HG03442 (cell line): ENCODE measurements around the gene OSBPL5.

Experiments
- ATAC-seq: cut with Tn5 transposase; IDR thresholded peaks from one replicate; pipeline ENCODE4 v1.9.1; 2021; ENCODE audit warnings: mild to moderate bottlenecking, moderate library complexity; ENCODE audit not compliant: unreplicated experiment

The OSBPL5 gene

DNA sequence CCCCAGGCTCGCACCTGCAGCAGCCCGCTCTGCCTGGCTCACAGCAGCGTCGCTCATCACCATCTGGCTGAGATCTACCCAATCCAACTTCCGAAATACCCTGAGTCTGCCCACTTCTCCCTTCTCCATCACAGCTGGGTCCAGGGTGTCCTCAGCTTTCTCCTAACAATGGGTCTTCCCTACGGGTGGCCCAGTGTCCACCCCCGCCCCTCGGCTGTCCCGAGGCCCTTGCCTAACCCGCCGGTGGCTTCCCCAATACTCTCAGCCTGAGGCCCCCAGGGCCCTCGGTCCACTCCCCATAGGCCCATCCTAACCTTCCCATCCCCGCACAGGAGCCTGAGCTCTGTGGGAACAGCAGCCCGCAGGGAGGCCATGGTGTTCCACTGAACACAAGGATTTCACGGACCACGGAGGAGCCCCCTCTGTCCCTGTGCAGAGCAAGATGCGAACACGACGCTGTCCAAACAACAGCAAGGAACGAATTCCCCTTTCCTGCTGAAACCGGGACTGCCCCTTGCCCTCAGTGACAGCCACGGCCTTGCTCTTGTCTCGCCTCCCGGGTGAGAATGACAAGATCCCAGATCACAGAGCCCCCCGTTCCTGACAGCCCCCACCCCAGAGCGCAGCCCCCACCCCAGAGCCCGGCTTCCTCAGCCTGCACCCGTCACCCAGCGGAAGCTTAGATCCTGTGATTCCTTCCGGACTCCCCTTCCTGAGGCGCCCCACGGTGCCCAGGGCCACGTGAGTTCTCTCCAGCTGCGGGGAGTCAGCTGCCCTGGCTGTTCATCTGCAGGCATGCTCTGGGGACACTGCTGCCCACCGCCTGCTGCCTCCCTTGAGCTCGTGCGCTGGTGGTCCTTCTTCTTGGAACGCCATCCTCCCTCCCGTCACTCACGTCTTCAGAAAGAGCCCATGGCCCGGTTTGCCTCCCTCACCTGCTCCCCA is 59.0 kb downstream of the OSBPL5 start:
- no peak for ATAC-seq

DNA sequence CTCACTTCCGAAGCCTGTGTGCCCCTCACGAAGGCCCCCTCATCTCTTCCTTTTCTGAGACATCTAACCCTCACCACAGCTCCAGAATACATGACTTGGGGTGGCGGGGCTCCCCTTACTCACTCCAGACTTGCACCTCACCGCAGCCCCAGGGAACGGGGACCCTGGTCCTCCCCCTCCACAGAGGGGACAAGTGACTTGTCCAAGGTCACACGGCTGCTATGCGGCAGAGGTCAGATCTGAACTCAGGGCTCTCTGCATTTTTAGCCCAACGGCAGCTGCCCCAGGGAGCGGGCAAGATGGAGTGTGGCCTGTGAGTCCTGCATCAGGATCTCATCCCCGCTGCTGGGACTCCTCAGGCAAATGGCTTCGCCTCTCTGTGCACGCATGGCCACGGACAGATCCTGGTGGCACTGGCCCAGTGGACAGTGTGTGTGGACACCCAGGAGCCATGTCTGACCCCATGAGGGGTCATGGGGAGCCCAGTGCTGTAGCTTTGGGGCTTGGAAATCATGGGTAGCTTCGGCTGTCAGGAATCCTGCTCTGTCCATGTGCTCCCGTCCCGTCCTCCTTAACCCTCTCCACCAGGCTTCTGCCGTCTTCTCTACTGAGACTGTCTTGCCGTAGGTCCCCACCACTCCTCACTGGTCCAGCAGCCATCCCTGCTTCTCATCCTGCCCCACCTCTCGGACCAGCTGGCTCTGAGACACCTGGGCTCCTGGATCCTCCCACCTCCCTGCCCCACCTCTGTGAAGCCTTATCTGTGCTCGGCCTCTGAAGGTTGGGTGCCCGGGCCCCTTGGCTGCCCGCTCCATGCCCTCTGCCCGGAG is 59.9 kb downstream of the OSBPL5 start:
- no peak for ATAC-seq

DNA sequence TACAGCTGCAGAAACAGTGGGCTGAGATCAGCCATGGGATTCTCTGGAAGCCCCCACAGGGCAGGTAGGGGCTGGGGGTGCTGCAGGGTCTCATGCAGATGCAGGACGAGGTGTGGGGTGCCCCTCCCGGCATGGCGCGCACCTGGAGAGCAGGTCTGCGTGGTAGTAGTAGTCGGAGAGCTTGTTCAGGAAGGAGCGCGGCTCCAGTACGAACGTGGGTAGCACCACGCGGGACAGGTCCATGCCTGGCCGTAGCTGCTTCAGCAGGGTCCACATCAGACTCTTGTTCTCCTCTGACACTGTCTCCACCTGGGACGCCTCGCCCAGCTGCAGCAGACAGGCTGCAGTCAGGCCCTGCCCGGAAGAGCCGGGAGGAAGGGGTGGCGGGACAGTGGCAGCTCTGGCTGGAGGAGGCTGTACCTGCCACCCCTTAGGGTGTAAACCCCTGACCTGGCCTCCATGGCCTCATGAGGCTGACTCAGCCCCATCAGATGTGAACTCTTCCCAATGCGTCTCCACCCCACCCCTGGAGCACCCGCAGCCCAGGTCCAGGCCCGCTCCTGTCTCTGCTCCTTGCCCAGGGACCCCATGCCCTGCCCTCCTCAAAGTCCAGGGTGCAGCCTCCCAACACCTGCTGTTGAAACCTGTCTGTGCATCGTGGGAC is 60.9 kb downstream of the OSBPL5 start:
- no peak for ATAC-seq

DNA sequence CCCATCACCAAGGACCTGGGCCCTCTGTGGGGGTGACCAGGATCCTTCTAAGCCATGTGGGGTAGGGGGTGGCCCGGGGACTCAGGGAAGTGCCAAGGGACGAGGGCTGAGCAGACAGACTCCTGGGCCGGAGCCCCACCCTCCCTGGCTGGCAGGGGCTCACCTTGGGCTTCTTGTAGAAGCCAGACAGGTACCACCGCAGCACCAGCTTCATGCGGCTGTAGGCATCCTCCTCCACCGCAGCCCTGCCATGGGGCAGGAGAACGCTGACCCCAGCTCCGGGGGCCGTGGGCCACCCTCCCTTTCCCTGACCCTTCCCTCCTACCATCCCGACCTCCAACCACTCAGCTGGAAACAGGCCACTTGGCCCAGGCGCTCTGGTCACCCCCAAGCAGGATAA is 62.0 kb downstream of the OSBPL5 start:
- no peak for ATAC-seq

DNA sequence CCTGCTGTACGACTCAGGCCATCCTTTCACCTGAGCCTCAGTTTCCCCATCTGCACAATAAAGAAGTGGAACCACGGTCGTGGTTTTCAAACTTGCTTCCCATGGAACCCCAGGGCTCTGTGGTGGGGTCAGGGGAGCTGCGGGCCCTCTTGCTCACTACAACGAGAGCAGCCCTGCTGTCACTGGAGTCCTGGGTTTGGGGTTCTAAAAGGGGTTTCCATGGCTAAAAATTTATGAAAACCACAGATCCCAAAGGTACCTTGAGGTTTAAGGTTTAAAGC is 62.5 kb downstream of the OSBPL5 start:
- no peak for ATAC-seq

DNA sequence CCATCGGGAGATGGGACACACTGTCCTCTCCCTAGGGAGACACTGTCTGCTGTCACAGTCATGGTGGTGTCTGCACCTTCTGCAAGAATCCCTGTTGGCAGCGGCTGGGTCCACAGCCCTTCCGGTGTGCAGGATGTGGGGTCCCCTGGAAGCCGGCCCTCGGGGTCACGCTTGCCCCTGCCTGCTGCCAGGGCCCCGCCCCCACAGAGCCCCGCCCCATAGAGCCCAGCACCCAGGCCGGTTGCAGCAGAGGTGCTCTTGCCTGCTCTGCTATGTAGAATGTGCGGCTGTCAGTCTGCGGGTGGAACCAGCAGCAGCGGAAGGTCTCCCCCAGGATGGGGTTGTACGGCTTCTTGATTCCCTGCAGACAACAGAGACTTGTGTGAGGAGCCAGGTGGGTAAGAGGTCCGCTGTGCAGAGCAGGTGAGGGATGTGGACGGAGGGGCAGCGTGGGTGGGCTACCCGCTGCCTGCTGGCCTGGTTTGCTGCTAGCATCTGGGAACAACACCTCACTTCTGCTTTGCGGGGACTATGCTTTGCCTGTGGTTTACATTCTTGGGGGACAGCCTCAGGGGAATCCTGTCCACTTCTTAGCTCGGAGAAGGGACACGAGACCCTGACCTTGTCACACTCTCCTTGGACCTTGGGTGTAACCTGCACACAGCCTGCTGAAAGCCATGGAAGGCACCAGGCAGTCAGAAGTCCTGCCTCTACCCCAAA is 63.0 kb downstream of the OSBPL5 start:
- no peak for ATAC-seq

- no peak for ATAC-seq
Measured at GRCh38 chr11:3099178-3099577, 65.9 kb downstream of the OSBPL5 start.

DNA sequence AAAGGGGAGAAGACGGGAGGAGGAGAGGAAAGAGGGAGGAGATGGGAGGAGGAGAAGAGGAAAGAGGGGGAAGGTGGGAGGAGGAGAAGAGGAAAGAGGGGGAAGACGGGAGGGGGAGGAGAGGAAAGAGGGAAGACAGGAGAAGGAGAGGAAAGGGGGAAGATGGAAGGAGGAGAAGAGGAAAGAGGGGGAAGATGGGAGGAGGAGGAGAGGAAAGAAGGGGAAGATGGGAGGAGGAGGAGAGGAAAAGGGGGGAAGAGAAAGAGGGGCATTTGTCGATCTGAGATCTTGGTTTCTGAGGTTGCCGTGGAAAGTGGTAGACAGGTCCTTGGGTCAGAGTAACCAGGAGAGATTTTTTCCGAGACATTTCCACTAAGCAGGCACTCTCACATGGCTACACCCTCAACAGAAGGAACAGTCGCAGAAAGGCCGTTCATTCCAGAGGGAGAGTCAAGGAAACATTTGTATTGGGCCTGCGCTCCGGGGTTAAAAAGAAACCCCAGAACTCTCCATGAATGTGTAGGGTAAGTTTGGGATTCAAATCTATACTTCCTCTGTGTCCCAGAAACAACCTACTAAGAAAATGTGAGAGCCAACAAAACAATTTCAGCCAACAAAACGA is 68.1 kb downstream of the OSBPL5 start:
- ATAC-seq = no peak

GRCh38 chr11:3095712-3096361 is 69.3 kb downstream of the OSBPL5 start:
- no peak for ATAC-seq

DNA sequence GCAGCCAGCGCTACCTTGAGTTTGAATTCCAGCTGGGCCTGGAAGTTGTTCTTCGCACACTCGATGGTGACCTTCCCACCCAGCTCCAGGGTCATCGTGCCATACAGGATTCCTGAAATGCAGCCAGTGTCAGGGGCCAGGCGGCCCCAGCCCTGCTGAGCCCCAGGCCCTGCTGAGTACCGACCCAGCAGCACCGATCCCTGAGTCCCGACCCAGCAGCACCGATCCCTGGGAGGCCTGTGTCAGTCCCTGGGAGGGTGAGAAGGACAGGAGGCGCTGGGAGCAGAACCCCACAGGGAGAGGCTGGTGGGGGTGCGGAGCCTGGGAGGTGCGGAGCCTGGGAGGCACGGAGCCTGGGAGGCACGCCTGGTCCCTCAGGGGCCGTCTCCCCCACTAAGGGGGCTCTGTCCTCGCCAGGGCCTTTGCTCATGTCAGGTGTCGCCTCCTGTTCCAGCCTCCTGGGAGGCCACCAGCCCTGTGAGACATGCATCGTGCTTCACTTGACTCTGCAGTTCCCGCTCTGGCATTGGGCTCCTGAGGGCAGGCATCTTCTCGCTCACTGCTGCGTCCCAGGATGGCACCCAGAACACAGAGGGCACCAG is 70.8 kb downstream of the OSBPL5 start:
- ATAC-seq = no peak

- ATAC-seq = no peak
Measured at GRCh38 chr11:3093281-3094191, 71.6 kb downstream of the OSBPL5 start.

DNA sequence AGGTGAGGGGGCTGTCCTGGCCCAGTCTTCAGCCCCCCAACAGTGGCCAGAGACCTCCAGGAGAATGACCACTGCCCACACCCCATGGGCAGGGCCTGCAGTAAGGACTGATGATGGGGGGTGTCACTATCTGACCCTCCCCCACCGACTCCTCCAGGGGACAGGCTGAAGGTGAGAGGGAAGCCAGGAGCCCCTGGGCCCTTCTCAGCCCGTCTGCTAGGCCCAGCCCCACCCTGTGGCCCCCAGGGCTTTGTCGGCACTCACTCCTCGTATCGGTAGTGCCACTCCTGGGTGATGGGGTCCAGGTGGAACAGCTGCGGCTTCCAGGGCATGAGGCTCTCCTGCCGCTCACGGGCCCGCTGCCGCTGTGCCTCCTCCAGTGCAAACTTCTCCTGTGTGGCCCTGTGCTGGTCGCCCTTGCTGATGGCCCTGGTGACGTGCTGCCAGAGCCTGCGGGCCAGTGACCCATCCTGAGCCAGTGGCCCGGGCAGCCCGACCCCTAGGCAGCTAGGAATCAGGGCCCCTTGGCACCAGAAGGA is 72.4 kb downstream of the OSBPL5 start:
- no peak for ATAC-seq

DNA sequence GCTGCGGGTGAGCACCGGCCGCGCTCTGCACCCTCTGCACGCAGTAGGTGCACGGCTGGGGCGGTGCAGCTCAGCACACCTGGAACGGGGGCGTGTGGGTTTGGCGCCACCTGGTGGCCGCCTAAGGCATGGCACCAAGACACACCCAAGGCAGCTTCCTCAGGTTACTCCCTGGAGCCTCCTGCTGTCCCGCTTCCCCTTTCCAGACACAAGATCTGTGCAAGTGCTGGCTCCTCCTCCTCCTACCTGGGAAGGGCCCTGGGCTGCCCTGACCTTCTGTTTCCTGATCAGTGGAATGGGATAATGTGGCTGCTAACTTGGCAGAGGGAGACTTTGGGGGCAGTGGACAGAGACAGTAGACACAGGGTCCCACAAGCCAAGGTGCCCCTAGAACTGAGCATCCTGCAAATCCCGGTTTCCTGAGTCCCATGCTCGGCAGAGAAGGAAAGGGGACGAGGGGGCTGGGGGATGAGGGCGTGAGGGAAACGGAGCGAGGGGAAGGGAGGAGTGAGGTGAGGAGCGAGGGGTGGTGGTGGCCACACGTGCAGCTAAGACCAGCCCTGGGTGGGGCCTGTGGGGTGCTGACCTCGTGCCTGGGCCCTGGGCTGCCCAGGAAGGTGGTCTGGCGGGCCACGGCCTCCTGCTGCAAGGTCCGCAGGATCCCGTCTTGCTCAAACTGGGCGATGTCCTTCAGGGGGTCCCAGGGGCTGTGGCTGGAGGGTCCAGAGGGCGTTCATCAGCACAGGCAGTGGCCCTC is 73.1 kb downstream of the OSBPL5 start:
- ATAC-seq = peak; percentile 58

DNA sequence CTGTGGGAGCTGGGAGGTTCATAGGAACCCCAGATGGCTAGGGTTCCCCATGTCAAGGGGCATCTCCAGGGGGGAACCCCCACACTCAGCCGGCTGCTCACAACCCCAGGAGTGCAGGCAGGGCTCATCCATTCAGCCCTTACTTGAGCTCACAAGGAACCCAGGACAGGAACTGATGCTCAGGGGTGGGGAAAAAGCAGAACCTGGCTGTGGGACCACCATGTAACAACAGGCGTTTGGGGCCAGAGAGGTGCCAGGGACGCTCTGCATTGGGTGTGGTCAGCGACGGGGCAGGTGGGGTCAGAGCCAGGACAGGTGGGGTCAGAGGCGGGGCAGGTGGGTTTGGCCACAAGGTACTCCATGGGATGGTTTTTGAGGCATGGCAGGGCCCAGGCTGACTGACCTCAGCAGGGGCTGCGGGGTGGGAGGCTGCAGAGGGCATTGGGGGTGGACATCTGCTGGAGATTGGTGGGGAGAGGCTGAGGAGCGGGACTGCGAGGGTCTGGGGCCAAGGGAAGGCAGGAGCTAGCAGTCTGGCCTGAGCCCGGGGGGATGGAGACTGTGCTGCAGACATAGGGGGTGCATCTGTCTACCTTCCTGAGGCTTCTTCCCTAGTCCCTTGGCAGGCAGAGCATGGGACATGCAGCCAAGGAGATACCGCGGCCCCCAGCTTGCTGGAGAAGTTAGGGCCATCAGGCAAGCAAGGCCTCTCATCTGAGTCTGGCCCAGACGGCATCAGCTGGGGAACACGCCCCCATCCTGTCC is 73.8 kb downstream of the OSBPL5 start:
- no peak for ATAC-seq

- ATAC-seq = no peak
Measured at GRCh38 chr11:3090096-3090901, 74.8 kb downstream of the OSBPL5 start.
